Measurements from ENCODE around the gene DPY30.

Gene DPY30

DNA sequence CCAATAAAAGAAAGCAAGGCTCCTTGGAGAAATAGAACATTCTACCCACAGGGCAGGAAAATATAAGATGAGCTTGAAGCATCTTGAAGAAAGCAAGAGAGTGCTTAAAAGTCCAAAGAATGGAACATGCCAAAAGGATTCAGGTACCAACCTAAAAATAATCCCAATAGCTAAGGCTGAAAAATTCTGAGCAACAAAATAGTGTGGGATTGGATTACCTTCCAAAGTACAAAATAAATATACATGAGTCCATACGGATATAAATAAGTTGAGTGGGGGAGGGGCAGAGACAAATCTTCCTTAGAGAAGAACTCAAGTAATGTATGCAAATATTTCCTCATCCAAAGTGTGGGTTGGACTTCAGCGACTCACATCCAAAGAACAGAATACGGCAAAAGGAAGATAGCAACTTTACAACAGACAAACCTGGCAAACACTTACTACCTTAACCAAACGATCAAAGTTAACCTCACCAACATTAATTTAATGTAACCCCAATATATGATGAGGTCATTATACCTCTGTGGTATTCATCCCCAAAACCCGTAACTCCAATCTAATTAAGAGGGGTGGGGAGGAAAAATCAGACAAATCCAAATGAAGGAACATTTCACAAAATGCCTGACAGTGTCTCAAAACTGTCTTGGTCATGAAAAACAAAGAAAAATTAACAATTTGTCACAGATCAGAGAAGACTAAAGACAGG is 55.7 kb downstream of the DPY30 start:
- H3K9me3 ChIP-seq (replicated peaks; ENCODE audit: insufficient read depth, low read length): no peaks in the 10 kb centered on the region
- H3K4me3 ChIP-seq (ENCODE audit: low read length): no peak overlapping the region
- no peak overlapping the region for H2AFZ ChIP-seq (ENCODE audit: low read length)
- no peak for TF ChIP-seq EZH2 (optimal IDR thresholded peaks at IDR 0.05; ENCODE audit: low read depth, low read length)
- TF ChIP-seq EZH2phosphoT487 (IDR thresholded peaks at IDR 0.05; ENCODE audit: low read length): no peak
- TF ChIP-seq, protein P1, sequence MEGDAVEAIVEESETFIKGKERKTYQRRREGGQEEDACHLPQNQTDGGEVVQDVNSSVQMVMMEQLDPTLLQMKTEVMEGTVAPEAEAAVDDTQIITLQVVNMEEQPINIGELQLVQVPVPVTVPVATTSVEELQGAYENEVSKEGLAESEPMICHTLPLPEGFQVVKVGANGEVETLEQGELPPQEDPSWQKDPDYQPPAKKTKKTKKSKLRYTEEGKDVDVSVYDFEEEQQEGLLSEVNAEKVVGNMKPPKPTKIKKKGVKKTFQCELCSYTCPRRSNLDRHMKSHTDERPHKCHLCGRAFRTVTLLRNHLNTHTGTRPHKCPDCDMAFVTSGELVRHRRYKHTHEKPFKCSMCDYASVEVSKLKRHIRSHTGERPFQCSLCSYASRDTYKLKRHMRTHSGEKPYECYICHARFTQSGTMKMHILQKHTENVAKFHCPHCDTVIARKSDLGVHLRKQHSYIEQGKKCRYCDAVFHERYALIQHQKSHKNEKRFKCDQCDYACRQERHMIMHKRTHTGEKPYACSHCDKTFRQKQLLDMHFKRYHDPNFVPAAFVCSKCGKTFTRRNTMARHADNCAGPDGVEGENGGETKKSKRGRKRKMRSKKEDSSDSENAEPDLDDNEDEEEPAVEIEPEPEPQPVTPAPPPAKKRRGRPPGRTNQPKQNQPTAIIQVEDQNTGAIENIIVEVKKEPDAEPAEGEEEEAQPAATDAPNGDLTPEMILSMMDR (IDR thresholded peaks at IDR 0.05; ENCODE audit: low read length): no peak
- H3K27ac ChIP-seq (ENCODE audit: low read length): no peak overlapping the region
- H3K79me2 ChIP-seq (ENCODE audit: low read length): peaks cover 98% of the 10 kb centered on the region
- no peaks in the 10 kb centered on the region for H3K36me3 ChIP-seq (replicated peaks; ENCODE audit: insufficient read depth, low read length)
- no peaks in the 10 kb centered on the region for H3K27me3 ChIP-seq (replicated peaks; ENCODE audit: insufficient read depth, low read length)
- H3K4me2 ChIP-seq (ENCODE audit: low read depth, low read length): no peak overlapping the region
- H3K4me1 ChIP-seq (ENCODE audit: low read length): no peaks in the 10 kb centered on the region
- no peak overlapping the region for H3K9ac ChIP-seq (ENCODE audit: low read length)
- no peak for DNase-seq
- no peaks in the 10 kb centered on the region for H3F3A ChIP-seq (ENCODE audit: insufficient read depth, low read length)
- peaks cover 7% of the 10 kb centered on the region; the same call in 1 of the 2 replicates for H4K20me1 ChIP-seq (ENCODE audit: insufficient read depth, low read length)
- H3K9me2 ChIP-seq (replicated peaks; ENCODE audit: insufficient read depth, low read length): no peaks in the 10 kb centered on the region

DNA sequence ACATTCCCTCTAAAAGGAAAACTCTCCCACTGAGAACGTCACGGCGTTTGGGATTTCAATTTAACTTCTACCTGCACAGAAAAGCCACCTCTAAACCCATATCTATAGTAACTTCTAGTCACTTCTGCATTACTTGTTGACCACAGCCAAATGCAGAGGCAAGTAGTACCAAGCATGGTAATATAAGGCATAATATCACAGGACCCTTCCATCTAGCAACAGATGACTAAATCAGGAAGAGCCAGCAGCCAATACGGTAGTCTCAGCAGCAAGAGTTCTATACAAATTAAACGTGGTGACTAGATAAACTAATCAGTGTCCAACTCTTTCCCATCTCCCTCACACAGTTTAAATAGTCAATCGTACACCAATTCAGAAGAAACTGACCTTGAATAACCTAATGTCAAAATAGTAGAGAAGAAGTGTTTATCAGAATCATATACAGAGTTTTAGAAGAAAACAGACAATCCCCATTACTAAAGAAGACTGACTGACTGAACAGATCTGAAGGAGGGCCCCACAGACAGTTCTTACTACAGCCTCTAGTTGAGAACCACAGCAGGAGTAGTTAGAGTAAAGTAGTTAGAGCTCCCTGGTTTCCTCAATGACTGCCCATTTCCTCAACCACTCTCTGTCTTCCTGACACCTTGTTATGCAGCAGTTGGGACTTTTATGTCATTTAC is 58.8 kb downstream of the DPY30 start:
- no peaks in the 10 kb centered on the region for H3K4me1 ChIP-seq (ENCODE audit: low read length)
- H3K79me2 ChIP-seq (ENCODE audit: low read length): peaks cover 98% of the 10 kb centered on the region
- no peaks in the 10 kb centered on the region for H3K9me3 ChIP-seq (replicated peaks; ENCODE audit: insufficient read depth, low read length)
- no peak overlapping the region for H3K4me3 ChIP-seq (ENCODE audit: low read length)
- no peaks in the 10 kb centered on the region for H3F3A ChIP-seq (ENCODE audit: insufficient read depth, low read length)
- H3K9me2 ChIP-seq (replicated peaks; ENCODE audit: insufficient read depth, low read length): no peaks in the 10 kb centered on the region
- no peaks in the 10 kb centered on the region for H3K36me3 ChIP-seq (replicated peaks; ENCODE audit: insufficient read depth, low read length)
- H3K4me2 ChIP-seq (ENCODE audit: low read depth, low read length): no peak overlapping the region
- peaks cover 7% of the 10 kb centered on the region; the same call in 1 of the 2 replicates for H4K20me1 ChIP-seq (ENCODE audit: insufficient read depth, low read length)
- TF ChIP-seq, protein P1 (IDR thresholded peaks at IDR 0.05; ENCODE audit: low read length): no peak
- TF ChIP-seq EZH2phosphoT487 (IDR thresholded peaks at IDR 0.05; ENCODE audit: low read length) (no peak), EZH2 (optimal IDR thresholded peaks at IDR 0.05; ENCODE audit: low read depth, low read length) (no peak)
- H2AFZ ChIP-seq (ENCODE audit: low read length): no peak overlapping the region
- H3K27me3 ChIP-seq (replicated peaks; ENCODE audit: insufficient read depth, low read length): no peaks in the 10 kb centered on the region
- no peak for DNase-seq
- H3K9ac ChIP-seq (ENCODE audit: low read length): no peak overlapping the region
- no peak overlapping the region for H3K27ac ChIP-seq (ENCODE audit: low read length)

DNA sequence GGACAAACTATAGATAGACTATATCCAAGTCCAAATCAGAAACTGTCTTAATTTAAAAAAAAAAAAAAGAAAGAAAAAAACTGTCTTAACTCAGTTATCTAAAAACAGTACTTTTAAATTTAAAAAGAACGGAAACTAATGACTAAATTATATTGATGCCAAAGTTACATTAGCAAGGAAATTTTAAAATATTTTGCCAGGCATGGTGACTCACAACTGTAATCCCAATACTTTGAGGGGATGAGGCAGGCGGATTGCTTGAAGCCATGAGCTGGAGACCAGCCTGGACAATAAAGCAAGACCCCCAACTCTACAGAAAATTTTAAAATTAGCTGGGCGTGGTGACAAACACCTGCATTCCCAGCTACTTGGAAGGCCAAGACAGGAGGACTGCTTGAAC is 59.6 kb downstream of the DPY30 start:
- H3F3A ChIP-seq (ENCODE audit: insufficient read depth, low read length): no peaks in the 10 kb centered on the region
- no peak overlapping the region for H3K27ac ChIP-seq (ENCODE audit: low read length)
- no peaks in the 10 kb centered on the region for H3K4me1 ChIP-seq (ENCODE audit: low read length)
- TF ChIP-seq EZH2 (optimal IDR thresholded peaks at IDR 0.05; ENCODE audit: low read depth, low read length): no peak
- TF ChIP-seq, protein P1 (IDR thresholded peaks at IDR 0.05; ENCODE audit: low read length): no peak
- TF ChIP-seq EZH2phosphoT487 (IDR thresholded peaks at IDR 0.05; ENCODE audit: low read length): no peak
- no peak overlapping the region for H3K4me2 ChIP-seq (ENCODE audit: low read depth, low read length)
- H3K9ac ChIP-seq (ENCODE audit: low read length): no peak overlapping the region
- no peak overlapping the region for H3K4me3 ChIP-seq (ENCODE audit: low read length)
- H3K79me2 ChIP-seq (ENCODE audit: low read length): peaks cover 98% of the 10 kb centered on the region
- H3K9me2 ChIP-seq (replicated peaks; ENCODE audit: insufficient read depth, low read length): no peaks in the 10 kb centered on the region
- DNase-seq: no peak
- H2AFZ ChIP-seq (ENCODE audit: low read length): no peak overlapping the region
- H3K27me3 ChIP-seq (replicated peaks; ENCODE audit: insufficient read depth, low read length): no peaks in the 10 kb centered on the region
- H3K36me3 ChIP-seq (replicated peaks; ENCODE audit: insufficient read depth, low read length): no peaks in the 10 kb centered on the region
- H4K20me1 ChIP-seq (ENCODE audit: insufficient read depth, low read length): peaks cover 7% of the 10 kb centered on the region; the same call in 1 of the 2 replicates
- no peaks in the 10 kb centered on the region for H3K9me3 ChIP-seq (replicated peaks; ENCODE audit: insufficient read depth, low read length)
